ENCODE results near the gene MRFAP1.

DNA sequence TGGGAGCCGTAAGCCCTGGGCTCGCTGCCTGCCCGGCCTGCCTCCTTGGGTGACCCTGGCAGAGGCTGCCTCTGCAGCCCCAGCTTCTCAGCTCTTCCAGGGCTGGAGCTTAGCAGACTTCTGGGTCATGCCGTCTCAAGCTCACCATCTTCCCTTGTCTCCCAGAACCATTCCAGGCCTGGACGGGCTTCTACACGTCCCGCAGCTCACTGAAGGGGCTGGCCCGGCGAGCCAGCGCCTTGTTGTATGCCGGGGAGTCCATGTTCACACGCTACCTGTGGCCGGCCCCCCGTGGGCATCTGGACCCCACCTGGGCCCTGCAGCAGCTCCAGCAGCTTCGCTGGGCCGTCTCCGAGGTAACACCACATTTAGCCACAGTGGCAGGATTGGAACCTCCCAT, 43.5 kb upstream of the MRFAP1 start:
- TF ChIP-seq, protein P1, sequence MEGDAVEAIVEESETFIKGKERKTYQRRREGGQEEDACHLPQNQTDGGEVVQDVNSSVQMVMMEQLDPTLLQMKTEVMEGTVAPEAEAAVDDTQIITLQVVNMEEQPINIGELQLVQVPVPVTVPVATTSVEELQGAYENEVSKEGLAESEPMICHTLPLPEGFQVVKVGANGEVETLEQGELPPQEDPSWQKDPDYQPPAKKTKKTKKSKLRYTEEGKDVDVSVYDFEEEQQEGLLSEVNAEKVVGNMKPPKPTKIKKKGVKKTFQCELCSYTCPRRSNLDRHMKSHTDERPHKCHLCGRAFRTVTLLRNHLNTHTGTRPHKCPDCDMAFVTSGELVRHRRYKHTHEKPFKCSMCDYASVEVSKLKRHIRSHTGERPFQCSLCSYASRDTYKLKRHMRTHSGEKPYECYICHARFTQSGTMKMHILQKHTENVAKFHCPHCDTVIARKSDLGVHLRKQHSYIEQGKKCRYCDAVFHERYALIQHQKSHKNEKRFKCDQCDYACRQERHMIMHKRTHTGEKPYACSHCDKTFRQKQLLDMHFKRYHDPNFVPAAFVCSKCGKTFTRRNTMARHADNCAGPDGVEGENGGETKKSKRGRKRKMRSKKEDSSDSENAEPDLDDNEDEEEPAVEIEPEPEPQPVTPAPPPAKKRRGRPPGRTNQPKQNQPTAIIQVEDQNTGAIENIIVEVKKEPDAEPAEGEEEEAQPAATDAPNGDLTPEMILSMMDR (IDR thresholded peaks at IDR 0.05) = no peak
- TF ChIP-seq POLR2A (IDR thresholded peaks at IDR 0.05) = no peak
